Pancreas (tissue), 10 donors: ENCODE results near the gene HSP90AB1. TPM values are rescaled to one million over a fixed set of nuclear protein-coding genes. Genes with fewer than 3 reads are reported as not detected.

ENCODE experiments used
- ATAC-seq, 4 donors: fragments of 200-7000 bp; cut with Tn5 transposase; one replicate each; pipeline versions ENCODE4 v1.8.0 to v1.9.1; 2020; ENCODE audit warnings: mild to moderate bottlenecking in 4 of 4, moderate library complexity in 4 of 4
- DNase-seq, 6 donors: peaks; one replicate each; pipeline ENCODE4 v3.0.0-alpha.2; 2020
- FAIRE-seq: peaks from 2 replicates; lab custom pipeline; 2012; peaks lifted over from hg19 to GRCh38; lab: Jason Lieb, UNC
- H3K27ac ChIP-seq, 4 donors: fragments of 200-600 bp; sonication (generic); 1 replicate in 3 of 4; 2 replicates in 1 of 4; pipeline versions ENCODE4 v1.5.0 to v1.8.0; 2020
- H3K27me3 ChIP-seq, 4 donors: fragments of 200-600 bp; one replicate each; pipeline ENCODE4 v1.8.0; 2021
- H3K36me3 ChIP-seq, 3 donors: fragments of 200-600 bp; sonication (generic) in 1 of 3; one replicate each; pipeline versions ENCODE4 v1.5.0 to v1.8.0; 2020 to 2021
- H3K4me1 ChIP-seq, 3 donors: fragments of 200-600 bp; one replicate each; pipeline ENCODE4 v1.8.0; 2021
- H3K4me3 ChIP-seq, 4 donors: fragments of 200-600 bp; sonication (generic) in 2 of 4; one replicate each; pipeline versions ENCODE4 v1.5.0 to v1.8.0; 2020 to 2021
- H3K9me3 ChIP-seq, 4 donors: fragments of 200-600 bp; one replicate each; pipeline ENCODE4 v1.8.0; 2021
- CTCF ChIP-seq, 4 donors: fragments of 200-600 bp; sonication (generic) in 3 of 4; IDR thresholded peaks; one replicate each; pipeline versions ENCODE4 v1.5.0 to v1.8.0; 2021; ENCODE audit warnings: antibody characterized with exemption in 4 of 4
- WGBS, 2 donors: extraction: QIAGEN DNeasy Blood & Tissue Kit; methylation state at CpG; one replicate each; pipeline ENCODE4 v1.1.7; 2013; 5-methylcytosine and 5-hydroxymethylcytosine counted together
- intact Hi-C, 3 donors: fragments of 100-400 bp; cut with DNase I; formaldehyde crosslinking; loops; one replicate each; pipeline versions ENCODE4 v1.11.1 to v1.14.2; 2022
- polyA plus RNA-seq, 2 donors: library from polyadenylated mRNA; stranded (reverse); fragments of 200-250 nt; gene quantifications; one replicate each; pipeline ENCODE4 v1.2.3, GENCODE V29; 2013
- total RNA-seq, 6 donors: library from RNA; stranded (reverse); fragmentation: NEBNext Ultra II Directional in 4 of 6; extraction: Animal tissue kit (Norgen Biotek cat#: 25700) in 4 of 6; gene quantifications; one replicate each; pipeline versions ENCODE4 v1.2.1 to v1.2.4, GENCODE V29; 2021 to 2023
- donor health status: healthy with polysubstance abuse.
- donor health status: DM: no; HTN: no; CAD: no; lungs with moderate emphysema.
- donor health status: DM: no; HTN: no; CAD: no.
- donor health status: control.
- donor health status: control.
- donor health status: Bipolar disorder and iron deficiency.
- donor health status: DM: yes; HTN: yes; CAD: no.
- donor health status: DM: no; HTN: no; CAD: no.
- donor health status: DM: no; HTN: no; CAD: no.
- donor health status: DM: yes; HTN: yes; CAD: no.

Gene HSP90AB1
- total and polyA plus RNA-seq, 8 donors = 145 to 577 (median 434) TPM

- Histone ChIP-seq H3K4me3 (peak overlapping the region in 1 of 4 donors; percentile 22), H3K9me3 (no peaks in the 10 kb centered on the region), H3K27ac (peak overlapping the region; percentile 75 to 94 (median 90)), H3K4me1 (peaks cover 0 to 41% (median 23%) of the 10 kb centered on the region in 3 donors), H3K36me3 (no peaks in the 10 kb centered on the region), H3K27me3 (no peaks in the 10 kb centered on the region)
- 27 to 37% methylated on average over 16 of the region's 16 CpGs for WGBS, 2 donors
- no peak for TF ChIP-seq CTCF (IDR thresholded peaks at IDR 0.05)
- ATAC-seq = peak; percentile 25 to 50 (median 36)
- no peak for FAIRE-seq
- DNase-seq = peak; percentile 72 to 90 (median 82)
- intact Hi-C loops = no loop called here
These were observed 29.4 kb upstream of the HSP90AB1 start for GRCh38 chr6:44217332-44218143.

DNA sequence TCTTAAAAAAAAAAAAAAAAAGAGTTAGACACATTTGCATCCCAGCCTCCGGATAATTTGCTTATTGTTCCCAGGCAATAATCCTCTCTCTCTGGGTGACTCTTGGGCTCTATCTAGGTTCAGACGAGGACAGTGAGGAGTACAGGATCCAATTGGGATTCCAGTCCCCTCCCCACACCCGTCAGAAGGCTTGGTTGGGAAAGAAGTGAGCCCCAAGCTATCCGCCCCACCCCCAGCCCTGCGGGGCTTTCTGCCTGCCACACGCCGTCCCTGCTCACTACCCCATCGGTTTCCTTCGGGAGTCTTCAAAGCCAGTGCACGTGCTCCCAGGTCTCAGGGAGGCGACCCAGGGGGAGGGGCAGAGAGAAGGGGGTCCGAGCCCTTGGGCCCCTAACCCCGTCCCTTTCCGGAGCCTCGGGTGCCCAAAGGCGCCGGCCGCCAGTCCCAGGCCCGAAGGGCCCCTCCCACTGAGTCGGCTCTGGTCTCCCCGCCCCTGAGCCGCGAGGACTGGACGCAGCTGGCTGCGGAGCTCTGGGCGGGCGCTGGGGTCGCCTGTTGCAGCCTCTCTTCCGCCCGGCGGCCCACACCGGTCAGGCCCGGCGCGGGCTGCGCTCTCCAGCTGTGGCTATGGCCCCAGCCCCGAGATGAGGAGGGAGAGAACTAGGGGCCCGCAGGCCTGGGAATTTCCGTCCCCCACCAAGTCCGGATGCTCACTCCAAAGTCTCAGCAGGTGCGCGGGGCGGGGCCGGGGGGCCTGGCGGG is 27.7 kb upstream of the HSP90AB1 start:
- peak; percentile 53 to 72 (median 64) for ATAC-seq
- peak overlapping the region; percentile 30 to 60 (median 46) for H3K4me3 ChIP-seq
- H3K27me3 ChIP-seq = no peaks in the 10 kb centered on the region
- no peak for TF ChIP-seq CTCF (IDR thresholded peaks at IDR 0.05)
- intact Hi-C loops = no loop called here
- no peaks in the 10 kb centered on the region for H3K9me3 ChIP-seq
- WGBS, 2 donors = 0 to 1% methylated on average over 44 to 45 of the region's 45 CpGs
- peak; percentile 78 to 93 (median 88) for DNase-seq
- no peak for FAIRE-seq
- H3K27ac ChIP-seq = peak overlapping the region; percentile 89 to 94 (median 90)
- H3K4me1 ChIP-seq = peaks cover 5 to 50% (median 27%) of the 10 kb centered on the region in 3 donors
- H3K36me3 ChIP-seq = no peaks in the 10 kb centered on the region

GRCh38 chr6:44219815-44220784 is 26.8 kb upstream of the HSP90AB1 start:
- DNase-seq (no peak), ATAC-seq (no peak), FAIRE-seq (no peak)
- intact Hi-C loops = no loop called here
- no peaks in the 10 kb centered on the region for H3K9me3 ChIP-seq
- H3K36me3 ChIP-seq = no peaks in the 10 kb centered on the region
- peak overlapping the region; percentile 30 to 60 (median 46) for H3K4me3 ChIP-seq
- H3K4me1 ChIP-seq = peaks cover 13 to 54% (median 31%) of the 10 kb centered on the region in 3 donors
- peak overlapping the region; percentile 89 to 94 (median 90) for H3K27ac ChIP-seq
- H3K27me3 ChIP-seq = no peaks in the 10 kb centered on the region
- 39 to 45% methylated on average over 27 to 28 of the region's 28 CpGs for WGBS, 2 donors
- TF ChIP-seq CTCF (IDR thresholded peaks at IDR 0.05) = no peak

- no peak for TF ChIP-seq CTCF (IDR thresholded peaks at IDR 0.05)
- H3K4me1 ChIP-seq = peaks cover 21 to 61% (median 36%) of the 10 kb centered on the region in 3 donors
- 57 to 61% methylated on average over 4 of the region's 4 CpGs for WGBS, 2 donors
- peak overlapping the region in 1 of 4 donors; percentile 58 for H3K4me3 ChIP-seq
- peak overlapping the region; percentile 89 to 94 (median 90) for H3K27ac ChIP-seq
- no peaks in the 10 kb centered on the region for H3K36me3 ChIP-seq
- no peaks in the 10 kb centered on the region for H3K27me3 ChIP-seq
- no peak for FAIRE-seq
- DNase-seq = no peak
- ATAC-seq = no peak
- H3K9me3 ChIP-seq = no peaks in the 10 kb centered on the region
- intact Hi-C loops = no loop called here
These were observed 26.0 kb upstream of the HSP90AB1 start for GRCh38 chr6:44220913-44221290.
